Subcutaneous adipose tissue (tissue), 4 donors: ENCODE measurements around the gene PPP2R3B. TPM values are rescaled to one million over a fixed set of nuclear protein-coding genes. Genes with fewer than 3 reads are reported as not detected.

Experiments used
- total RNA-seq, 4 donors: library from RNA; depleted of rRNA; stranded (reverse); fragments of >200 nt; gene quantifications; one replicate each; pipeline ENCODE4 v1.1.0, GENCODE V29; 2016
- TF ChIP-seq, protein P1 (sequence below): fragments of 450-650 bp; IDR thresholded peaks from one replicate; pipeline ENCODE4 v1.5.1; 2016; ENCODE audit warnings: low read depth, mild to moderate bottlenecking, control low read depth, antibody characterized with exemption, moderate library complexity

Gene PPP2R3B
- total RNA-seq, 4 donors from 2014 or later, result 5.9 to 23.2 (median 8.3) TPM

DNA sequence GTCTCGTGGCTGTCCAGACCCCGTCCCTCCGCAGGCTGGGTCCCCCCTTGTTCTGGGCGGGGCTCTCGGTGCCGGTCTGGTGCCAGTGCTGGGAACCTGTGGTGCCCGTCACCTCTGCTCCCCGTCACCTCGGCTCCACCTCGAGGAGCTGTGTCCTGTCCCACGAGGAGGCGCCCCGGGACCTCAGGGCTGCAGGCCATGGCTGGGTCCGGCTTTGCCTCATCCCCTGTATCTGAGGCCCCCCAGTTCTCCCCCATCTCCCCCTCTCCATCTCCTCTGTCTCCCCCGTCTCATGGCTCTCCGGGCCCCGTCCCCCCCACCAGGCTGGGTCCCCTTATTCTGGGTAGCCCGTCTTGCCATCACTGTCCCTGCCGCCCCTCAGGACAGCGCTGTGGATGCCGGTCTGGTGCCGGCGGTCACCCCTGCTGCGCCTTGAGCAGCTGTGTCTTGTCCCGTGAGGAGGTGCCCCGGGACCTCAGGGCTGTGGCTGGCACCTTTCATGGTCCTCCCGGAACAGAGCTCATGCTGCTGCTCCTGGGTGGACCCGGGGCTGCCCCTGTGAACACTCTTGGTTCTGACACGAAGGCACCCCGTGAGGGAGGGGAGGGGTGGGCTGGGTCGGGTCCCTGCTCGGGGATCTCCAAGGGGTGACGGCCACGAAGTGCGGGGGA is 54.7 kb downstream of the PPP2R3B start:
- TF ChIP-seq, protein P1, sequence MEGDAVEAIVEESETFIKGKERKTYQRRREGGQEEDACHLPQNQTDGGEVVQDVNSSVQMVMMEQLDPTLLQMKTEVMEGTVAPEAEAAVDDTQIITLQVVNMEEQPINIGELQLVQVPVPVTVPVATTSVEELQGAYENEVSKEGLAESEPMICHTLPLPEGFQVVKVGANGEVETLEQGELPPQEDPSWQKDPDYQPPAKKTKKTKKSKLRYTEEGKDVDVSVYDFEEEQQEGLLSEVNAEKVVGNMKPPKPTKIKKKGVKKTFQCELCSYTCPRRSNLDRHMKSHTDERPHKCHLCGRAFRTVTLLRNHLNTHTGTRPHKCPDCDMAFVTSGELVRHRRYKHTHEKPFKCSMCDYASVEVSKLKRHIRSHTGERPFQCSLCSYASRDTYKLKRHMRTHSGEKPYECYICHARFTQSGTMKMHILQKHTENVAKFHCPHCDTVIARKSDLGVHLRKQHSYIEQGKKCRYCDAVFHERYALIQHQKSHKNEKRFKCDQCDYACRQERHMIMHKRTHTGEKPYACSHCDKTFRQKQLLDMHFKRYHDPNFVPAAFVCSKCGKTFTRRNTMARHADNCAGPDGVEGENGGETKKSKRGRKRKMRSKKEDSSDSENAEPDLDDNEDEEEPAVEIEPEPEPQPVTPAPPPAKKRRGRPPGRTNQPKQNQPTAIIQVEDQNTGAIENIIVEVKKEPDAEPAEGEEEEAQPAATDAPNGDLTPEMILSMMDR, result no peak

DNA sequence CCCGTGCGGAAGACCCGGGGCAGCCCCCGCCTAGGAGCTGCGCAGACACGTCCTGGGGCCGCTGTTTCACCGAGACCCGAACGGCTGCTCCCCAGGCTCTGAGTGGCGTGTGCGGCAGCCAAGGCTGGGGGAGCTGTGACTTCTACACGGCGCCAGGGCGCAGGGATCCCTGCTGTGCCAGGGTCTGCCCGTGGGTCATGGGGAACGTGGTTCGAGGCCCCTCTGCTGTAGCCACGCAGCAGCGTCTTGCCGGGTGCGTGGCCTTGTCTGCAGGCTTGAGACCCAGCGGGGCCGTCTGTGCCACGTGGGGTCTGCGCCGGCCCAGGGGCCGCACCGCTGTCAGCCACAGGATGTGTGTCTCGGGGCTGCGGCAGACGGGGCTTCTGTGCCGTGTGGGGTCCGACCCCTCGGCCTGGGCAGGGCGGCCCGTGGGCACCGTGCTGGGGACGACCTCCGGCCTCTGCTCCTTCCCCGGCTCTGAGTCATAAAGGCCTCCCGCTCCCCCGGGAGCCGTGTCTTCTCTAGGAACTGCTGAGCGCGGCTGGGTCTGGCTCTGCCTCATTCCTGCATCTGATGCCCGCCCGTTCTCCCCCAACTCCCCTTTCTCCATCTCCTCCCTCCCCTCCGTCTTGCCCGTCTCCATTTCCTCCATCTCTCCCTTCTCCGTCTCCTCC is 55.4 kb downstream of the PPP2R3B start:
- TF ChIP-seq, protein P1, result no peak

DNA sequence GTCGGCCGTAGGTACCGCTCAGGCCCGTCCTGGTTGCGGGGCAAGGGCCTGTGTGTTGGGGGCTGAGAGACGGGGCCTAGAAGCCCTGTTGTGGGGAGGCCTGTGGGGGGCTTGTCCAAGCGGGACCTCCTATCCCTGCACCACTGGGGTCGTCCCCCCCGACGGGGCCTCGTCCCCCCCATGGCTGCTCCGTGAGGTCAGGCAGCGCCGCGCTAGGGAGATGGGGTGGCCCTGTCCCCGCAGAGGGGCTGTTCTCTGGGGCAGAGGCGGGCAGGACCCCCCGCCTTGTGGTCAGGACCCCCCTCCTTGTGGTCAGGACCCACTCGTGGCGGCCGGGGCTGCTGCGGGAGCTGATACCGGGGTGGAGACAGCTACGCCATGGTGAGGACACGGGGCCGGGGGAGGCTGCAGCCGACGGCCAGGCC is 56.0 kb downstream of the PPP2R3B start:
- TF ChIP-seq, protein P1, result no peak

DNA sequence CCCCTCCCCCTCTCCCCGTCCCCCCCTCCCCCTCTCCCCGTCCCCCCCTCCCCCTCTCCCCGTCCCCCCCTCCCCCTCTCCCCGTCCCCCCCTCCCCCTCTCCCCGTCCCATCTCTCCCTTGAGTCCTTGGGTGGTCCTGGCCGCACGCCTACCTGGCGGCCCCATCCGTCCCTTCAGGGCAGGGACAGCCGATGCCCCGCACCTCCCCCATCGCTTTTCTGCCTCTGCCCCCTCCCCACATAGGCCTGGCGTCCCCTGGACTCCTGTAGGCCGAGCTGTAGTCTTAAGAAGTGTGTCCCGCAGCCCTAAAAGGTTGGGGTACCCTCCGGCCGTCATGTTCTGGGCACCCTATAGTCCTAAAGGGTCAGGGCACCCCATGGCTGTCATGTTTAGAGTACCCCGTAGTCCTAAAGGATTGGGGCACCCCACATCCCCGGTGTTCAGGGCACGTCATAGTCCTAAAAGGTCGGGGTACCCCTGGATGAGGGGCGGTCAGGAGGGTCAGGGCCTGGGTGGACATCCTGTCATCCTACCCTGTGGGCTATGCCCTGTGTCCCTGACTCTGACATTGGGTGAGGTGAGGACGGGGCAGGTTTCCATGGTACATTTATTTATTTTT is 57.3 kb downstream of the PPP2R3B start:
- TF ChIP-seq, protein P1, result no peak

DNA sequence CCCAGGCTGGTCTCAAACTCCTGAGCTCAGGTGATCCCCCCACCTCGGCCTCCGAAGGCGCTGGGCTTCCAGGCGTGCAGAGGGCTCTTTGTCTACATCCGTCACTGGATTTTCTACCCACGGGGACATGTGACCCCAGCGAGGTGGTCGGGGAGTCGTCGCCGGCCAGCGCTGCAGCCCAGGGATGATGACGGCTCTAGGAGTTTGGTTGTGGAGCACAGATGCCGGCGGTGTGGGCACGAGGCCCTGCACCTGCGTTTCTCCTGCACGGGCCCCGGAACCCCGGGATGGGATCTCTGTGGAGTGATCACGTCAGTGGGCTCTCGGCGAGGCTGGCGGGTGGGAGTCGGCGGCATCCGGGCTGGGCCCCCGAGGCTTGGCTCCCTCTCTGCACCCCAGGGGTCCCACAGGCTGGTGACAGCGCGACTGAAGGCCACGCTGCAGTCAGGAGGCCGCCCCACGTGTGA is 59.0 kb downstream of the PPP2R3B start:
- TF ChIP-seq, protein P1, result no peak

DNA sequence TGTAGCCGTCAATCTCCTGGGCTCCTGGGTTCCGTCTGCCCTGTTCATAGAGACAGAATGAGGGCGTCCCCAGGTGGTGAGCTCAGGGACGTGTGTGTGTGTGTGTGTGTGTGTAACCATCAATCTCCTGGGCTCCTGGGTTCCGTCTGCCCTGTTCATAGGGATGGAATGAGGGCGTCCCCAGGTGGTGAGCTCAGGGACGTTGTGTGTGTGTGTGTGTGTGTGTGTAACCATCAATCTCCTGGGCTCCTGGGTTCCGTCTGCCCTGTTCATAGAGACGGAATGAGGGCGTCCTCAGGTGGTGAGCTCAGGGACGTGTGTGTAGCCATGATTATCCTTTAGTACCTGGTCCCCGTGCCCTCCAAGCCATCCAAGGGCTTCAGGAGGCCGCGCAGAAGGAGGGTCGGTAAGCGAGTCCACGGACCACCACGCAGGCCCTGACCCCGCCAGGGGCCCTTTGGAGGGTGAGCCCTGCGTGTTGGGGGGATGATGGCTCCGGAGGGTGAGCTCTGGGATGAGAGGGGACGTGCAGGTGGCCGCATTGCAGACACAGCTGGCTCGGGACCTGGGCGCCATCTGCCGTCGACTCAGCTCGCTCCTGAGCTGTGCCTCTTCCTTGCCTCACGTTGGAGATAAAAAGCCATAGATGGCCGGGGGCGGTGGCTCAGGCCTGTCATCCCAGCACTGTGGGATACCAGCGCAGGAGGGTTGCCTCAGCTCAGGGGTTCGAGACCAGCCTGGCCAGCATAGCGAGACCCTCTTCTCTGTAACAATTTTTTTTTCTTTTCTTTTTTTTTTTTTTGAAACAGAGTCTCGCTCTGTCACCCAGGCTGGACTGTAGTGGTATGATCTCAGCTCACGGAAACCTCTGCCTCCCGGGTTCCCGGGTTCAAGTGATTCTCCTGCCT is 62.7 kb downstream of the PPP2R3B start:
- TF ChIP-seq, protein P1, result no peak
